H9 (cell line): ENCODE data around the gene CACNB3. TPM values are rescaled to one million over a fixed set of nuclear protein-coding genes. Genes with fewer than 3 reads are reported as not detected.
A peak's percentile ranks its signal among the peaks of the same experiment; 100 is the strongest.

Experiments used
- DNase-seq: peaks from one replicate; pipeline ENCODE4 v3.0.0-alpha.2; 2017
- H2AFZ ChIP-seq: one replicate; pipeline ENCODE4 v1.6.1; 2013; ENCODE audit warnings: mild to moderate bottlenecking, low read length, control low read depth, moderate library complexity
- H2AK5ac ChIP-seq: 2 replicates; pipeline ENCODE4 v1.6.1; 2013; ENCODE audit warnings: low read length, control low read depth, mixed read lengths; ENCODE audit not compliant: insufficient read length
- H2BK120ac ChIP-seq: one replicate; pipeline ENCODE4 v1.6.1; 2013; ENCODE audit warnings: low read depth, mild to moderate bottlenecking, low read length, control low read depth, inconsistent platforms; ENCODE audit not compliant: poor library complexity, severe bottlenecking
- H2BK12ac ChIP-seq: 2 replicates; pipeline ENCODE4 v1.6.1; 2013; ENCODE audit warnings: low read length, control low read depth, mixed read lengths, low read depth; ENCODE audit not compliant: insufficient read length
- H2BK15ac ChIP-seq: 2 replicates; pipeline ENCODE4 v1.6.1; 2013; ENCODE audit warnings: low read depth, low read length, control low read depth
- H2BK20ac ChIP-seq: one replicate; pipeline ENCODE4 v1.6.1; 2013; ENCODE audit warnings: low read depth, mild to moderate bottlenecking, low read length, control low read depth, inconsistent platforms; ENCODE audit not compliant: poor library complexity, severe bottlenecking
- H2BK5ac ChIP-seq: 2 replicates; pipeline ENCODE4 v1.6.1; 2013; ENCODE audit warnings: low read length, control low read depth, mixed read lengths; ENCODE audit not compliant: insufficient read length
- H3K14ac ChIP-seq: 2 replicates; pipeline ENCODE4 v1.6.1; 2013; ENCODE audit warnings: low read length, control low read depth; ENCODE audit not compliant: insufficient read depth
- H3K18ac ChIP-seq: 2 replicates; pipeline ENCODE4 v1.6.1; 2013; ENCODE audit warnings: low read depth, mild to moderate bottlenecking, mixed read lengths, low read length, control low read depth; ENCODE audit not compliant: insufficient read length
- H3K23ac ChIP-seq: 2 replicates; pipeline ENCODE4 v1.6.1; 2013; ENCODE audit warnings: low read length, control low read depth, mixed read lengths, low read depth; ENCODE audit not compliant: insufficient read length
- H3K23me2 ChIP-seq: 2 replicates; pipeline ENCODE4 v1.6.1; 2013; ENCODE audit warnings: low read depth, mild to moderate bottlenecking, mixed read lengths, low read length, control low read depth; ENCODE audit not compliant: insufficient read length, poor library complexity, severe bottlenecking
- H3K27ac ChIP-seq: 2 replicates; pipeline ENCODE4 v1.5.1; 2013; ENCODE audit warnings: low read length, control low read depth, mixed read lengths, low read depth; ENCODE audit not compliant: insufficient read length
- H3K27me3 ChIP-seq: 2 replicates; pipeline ENCODE4 v1.6.1; 2013; ENCODE audit warnings: low read length, control low read depth, inconsistent platforms; ENCODE audit not compliant: insufficient read depth
- H3K4ac ChIP-seq: 2 replicates; pipeline ENCODE4 v1.6.1; 2013; ENCODE audit warnings: low read depth, mild to moderate bottlenecking, control low read depth, inconsistent platforms, low read length, moderate library complexity
- H3K4me1 ChIP-seq: 2 replicates; pipeline ENCODE4 v1.6.1; 2013; ENCODE audit warnings: low read length, control low read depth, inconsistent platforms; ENCODE audit not compliant: insufficient read depth
- H3K4me2 ChIP-seq: 2 replicates; pipeline ENCODE4 v1.6.1; 2013; ENCODE audit warnings: low read length, control low read depth, mixed read lengths; ENCODE audit not compliant: insufficient read length, insufficient read depth
- H3K56ac ChIP-seq: 2 replicates; pipeline ENCODE4 v1.6.1; 2013; ENCODE audit warnings: low read depth, mild to moderate bottlenecking, mixed read lengths, low read length, control low read depth; ENCODE audit not compliant: insufficient read length
- H3K79me1 ChIP-seq: 2 replicates; pipeline ENCODE4 v1.6.1; 2013; ENCODE audit warnings: low read depth, mild to moderate bottlenecking, moderate library complexity, low read length, control low read depth, inconsistent platforms; ENCODE audit not compliant: insufficient read depth, poor library complexity, severe bottlenecking
- H3K79me2 ChIP-seq: 2 replicates; pipeline ENCODE4 v1.6.1; 2013; ENCODE audit warnings: low read length, control low read depth, inconsistent platforms; ENCODE audit not compliant: insufficient read depth
- H3K9ac ChIP-seq: 2 replicates; pipeline ENCODE4 v1.6.1; 2013; ENCODE audit warnings: low read length, control low read depth, mixed read lengths; ENCODE audit not compliant: insufficient read length; ENCODE audit errors: extremely low read depth
- H3K9me3 ChIP-seq: one replicate; pipeline ENCODE4 v1.6.1; 2013; ENCODE audit warnings: low read depth, low read length, inconsistent platforms; ENCODE audit not compliant: control insufficient read depth
- H3T11ph ChIP-seq: one replicate; pipeline ENCODE4 v1.6.1; 2013; ENCODE audit warnings: mild to moderate bottlenecking, low read length, control low read depth, inconsistent platforms
- H4K20me1 ChIP-seq: one replicate; pipeline ENCODE4 v1.6.1; 2013; ENCODE audit not compliant: control insufficient read depth, insufficient read length, insufficient read depth
- H4K5ac ChIP-seq: 2 replicates; pipeline ENCODE4 v1.6.1; 2013; ENCODE audit warnings: low read depth, mild to moderate bottlenecking, mixed read lengths, low read length, control low read depth; ENCODE audit not compliant: insufficient read length
- H4K8ac ChIP-seq: replicated peaks from 2 replicates; pipeline ENCODE4 v1.6.1; 2013; ENCODE audit warnings: low read length, control low read depth, mixed read lengths, low read depth; ENCODE audit not compliant: insufficient read length
- H4K91ac ChIP-seq: 2 replicates; pipeline ENCODE4 v1.6.1; 2013; ENCODE audit warnings: low read depth, mild to moderate bottlenecking, moderate library complexity, mixed read lengths, low read length, control low read depth; ENCODE audit not compliant: insufficient read length
- H3K27ac Mint-ChIP-seq, 3 experiments: 2 replicates in 2 of 3; 3 replicates in 1 of 3; pipeline ENCODE4 v1.8.0; 2020 to 2021; ENCODE audit warnings: mixed read lengths in 3 of 3, mild to moderate bottlenecking in 1 of 3, moderate library complexity in 1 of 3
- H3K27me3 Mint-ChIP-seq: 2 replicates; pipeline ENCODE4 v1.8.0; 2021; ENCODE audit warnings: low read depth, mild to moderate bottlenecking, moderate library complexity, mixed read lengths
- H3K36me3 Mint-ChIP-seq, 3 experiments: 2 replicates in 2 of 3; 3 replicates in 1 of 3; pipeline ENCODE4 v1.8.0; 2020 to 2021; ENCODE audit warnings: low read depth in 3 of 3, mixed read lengths in 3 of 3; ENCODE audit not compliant: insufficient read depth in 1 of 3
- H3K4me1 Mint-ChIP-seq, 2 experiments: 2 replicates each; pipeline ENCODE4 v1.8.0; 2020; ENCODE audit warnings: mixed read lengths in 2 of 2
- H3K4me3 Mint-ChIP-seq, 2 experiments: 2 replicates in 1 of 2; 3 replicates in 1 of 2; pipeline ENCODE4 v1.8.0; 2020 to 2021; ENCODE audit warnings: mild to moderate bottlenecking in 2 of 2, mixed read lengths in 2 of 2, moderate library complexity in 1 of 2
- H3K9me3 Mint-ChIP-seq, 2 experiments: 2 replicates in 1 of 2; 3 replicates in 1 of 2; pipeline ENCODE4 v1.8.0; 2020; ENCODE audit warnings: mild to moderate bottlenecking in 2 of 2, mixed read lengths in 2 of 2, moderate library complexity in 1 of 2
- WGBS: extraction: QIAGEN DNeasy Blood & Tissue Kit; methylation state at CpG from one replicate; pipeline ENCODE4 v1.1.7; 2013; ENCODE audit warnings: missing lambda C conversion rate, low lambda C conversion rate, mixed read lengths; ENCODE audit not compliant: insufficient read length; ENCODE audit errors: extremely low coverage; 5-methylcytosine and 5-hydroxymethylcytosine counted together
- total RNA-seq: library from RNA; stranded (reverse); gene quantifications from 2 replicates; pipeline ENCODE4 v1.2.1, GENCODE V29; 2021
- TF ChIP-seq, protein P1 (sequence below): fragments of 200-600 bp; sonication (generic); conservative IDR thresholded peaks from 3 replicates; pipeline ENCODE4 v1.8.0; 2021; ENCODE audit warnings: antibody characterized with exemption, mild to moderate bottlenecking

CACNB3 gene
- total RNA-seq, 1 experiment from 2014 or later = 35.1 TPM

DNA sequence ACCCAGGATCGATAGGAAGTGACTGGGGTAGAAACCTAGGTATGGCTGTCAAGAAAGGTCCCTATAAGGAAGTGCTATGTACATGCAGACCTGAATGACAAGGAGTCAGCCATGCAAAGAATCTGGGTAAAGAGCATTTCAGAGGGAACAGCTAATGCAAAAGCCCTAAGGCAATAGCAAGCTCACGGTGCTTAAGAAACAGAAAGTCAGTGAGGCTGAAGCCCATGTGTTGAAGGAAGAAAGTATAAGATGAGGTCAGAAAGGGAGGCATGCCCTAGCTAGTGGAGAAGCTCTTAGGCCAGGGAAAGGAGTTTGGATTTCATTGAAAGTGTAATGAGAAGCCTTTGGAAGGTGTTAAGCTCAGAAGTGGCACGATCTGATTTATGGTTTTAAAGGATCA, 23.4 kb upstream of the CACNB3 start:
- WGBS = no CpG with 5 or more reads among the region's 3 CpGs
- Histone ChIP-seq H3K4me2 (no peak overlapping the region), H2BK120ac (no peak overlapping the region), H3K4me1 (no peaks in the 10 kb centered on the region), H3K4ac (no peak overlapping the region), H3K9me3 (no peaks in the 10 kb centered on the region), H4K5ac (no peak overlapping the region), H3K79me2 (no peaks in the 10 kb centered on the region), H2AFZ (no peak overlapping the region), H2BK5ac (no peak overlapping the region), H4K8ac (no peak overlapping the region), H2BK20ac (no peak overlapping the region), H3K23me2 (no peaks in the 10 kb centered on the region), H3K9ac (no peak overlapping the region), H4K20me1 (no peaks in the 10 kb centered on the region), H3K14ac (no peak overlapping the region), H3K27me3 (no peaks in the 10 kb centered on the region; the same call in 1 of the 2 replicates), H2BK12ac (no peak overlapping the region), H2BK15ac (no peak overlapping the region), H3T11ph (no peak overlapping the region), H3K18ac (no peak overlapping the region), H3K27ac (no peak overlapping the region), H3K56ac (no peak overlapping the region), H3K23ac (no peak overlapping the region), H3K79me1 (no peaks in the 10 kb centered on the region), H4K91ac (no peak overlapping the region), H2AK5ac (no peak overlapping the region)
- DNase-seq = peak; percentile 56
- TF ChIP-seq, protein P1, sequence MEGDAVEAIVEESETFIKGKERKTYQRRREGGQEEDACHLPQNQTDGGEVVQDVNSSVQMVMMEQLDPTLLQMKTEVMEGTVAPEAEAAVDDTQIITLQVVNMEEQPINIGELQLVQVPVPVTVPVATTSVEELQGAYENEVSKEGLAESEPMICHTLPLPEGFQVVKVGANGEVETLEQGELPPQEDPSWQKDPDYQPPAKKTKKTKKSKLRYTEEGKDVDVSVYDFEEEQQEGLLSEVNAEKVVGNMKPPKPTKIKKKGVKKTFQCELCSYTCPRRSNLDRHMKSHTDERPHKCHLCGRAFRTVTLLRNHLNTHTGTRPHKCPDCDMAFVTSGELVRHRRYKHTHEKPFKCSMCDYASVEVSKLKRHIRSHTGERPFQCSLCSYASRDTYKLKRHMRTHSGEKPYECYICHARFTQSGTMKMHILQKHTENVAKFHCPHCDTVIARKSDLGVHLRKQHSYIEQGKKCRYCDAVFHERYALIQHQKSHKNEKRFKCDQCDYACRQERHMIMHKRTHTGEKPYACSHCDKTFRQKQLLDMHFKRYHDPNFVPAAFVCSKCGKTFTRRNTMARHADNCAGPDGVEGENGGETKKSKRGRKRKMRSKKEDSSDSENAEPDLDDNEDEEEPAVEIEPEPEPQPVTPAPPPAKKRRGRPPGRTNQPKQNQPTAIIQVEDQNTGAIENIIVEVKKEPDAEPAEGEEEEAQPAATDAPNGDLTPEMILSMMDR = no peak
- peaks cover 8% of the 10 kb centered on the region for H3K27me3 Mint-ChIP-seq
- H3K4me3 Mint-ChIP-seq = no peak overlapping the region
- no peaks in the 10 kb centered on the region for H3K9me3 Mint-ChIP-seq
- H3K27ac Mint-ChIP-seq = no peak overlapping the region
- no peaks in the 10 kb centered on the region for H3K36me3 Mint-ChIP-seq
- H3K4me1 Mint-ChIP-seq = peaks cover 21 to 23% of the 10 kb centered on the region in 2 experiments
